Adrenal gland (tissue), 12 donors: ENCODE data around the gene RIT2. TPM values are rescaled to one million over a fixed set of nuclear protein-coding genes. Genes with fewer than 3 reads are reported as not detected.

Source experiments
- DNase-seq, 7 donors: peaks; one replicate each; pipeline ENCODE4 v3.0.0-alpha.2; 2019 to 2020
- H3K27ac ChIP-seq, 5 donors: fragments of 200-600 bp; sonication (generic) in 4 of 5; 1 replicate in 3 of 5; 2 replicates in 2 of 5; pipeline versions ENCODE4 v1.5.1 to v1.8.0; 2016 to 2020; ENCODE audit warnings: mild to moderate bottlenecking in 1 of 5
- H3K27me3 ChIP-seq: fragments of 200-600 bp; 2 replicates; pipeline ENCODE4 v1.8.0; 2021
- H3K36me3 ChIP-seq, 2 donors: fragments of 200-600 bp; replicated peaks in 1 of 2; 1 replicate in 1 of 2; 2 replicates in 1 of 2; pipeline versions ENCODE4 v1.5.1 to v1.8.0; 2018 to 2022
- H3K4me1 ChIP-seq, 2 donors: fragments of 200-600 bp; replicated peaks in 1 of 2; 1 replicate in 1 of 2; 2 replicates in 1 of 2; pipeline versions ENCODE4 v1.5.1 to v1.8.0; 2018 to 2021
- H3K4me3 ChIP-seq, 4 donors: fragments of 200-600 bp; sonication (generic) in 3 of 4; one replicate each; pipeline ENCODE4 v1.5.1; 2016 to 2018
- H3K9me3 ChIP-seq, 3 donors: fragments of 200-600 bp; sonication (generic) in 1 of 3; replicated peaks in 1 of 3; 1 replicate in 2 of 3; 2 replicates in 1 of 3; pipeline versions ENCODE4 v1.5.1 to v1.8.0; 2016 to 2021
- POLR2A ChIP-seq, 2 donors: fragments of 450-650 bp; IDR thresholded peaks; one replicate each; pipeline ENCODE4 v1.6.1; 2017; ENCODE audit warnings: antibody characterized with exemption in 2 of 2, mild to moderate bottlenecking in 2 of 2, moderate library complexity in 1 of 2
- WGBS, 4 donors: extraction: QIAGEN DNeasy Blood & Tissue Kit in 2 of 4; methylation state at CpG; one replicate each; pipeline versions ENCODE4 v1.1.5 to v1.1.7; 2013 to 2017; 5-methylcytosine and 5-hydroxymethylcytosine counted together
- intact Hi-C, 2 donors: fragments of 100-400 bp; cut with DNase I; formaldehyde crosslinking; loops; one replicate each; pipeline versions ENCODE4 v1.14.1 to v1.15.0; 2022 to 2023
- polyA plus RNA-seq, 3 donors: library from polyadenylated mRNA; stranded (reverse); fragments of 200-250 nt in 2 of 3; fragments of 350-450 nt in 1 of 3; fragmentation: Illumina TruSeq in 1 of 3; extraction: RNeasy Lipid Tissue Mini Kit (QIAGEN cat#74804) in 1 of 3; gene quantifications; one replicate each; pipeline ENCODE4 v1.2.3, GENCODE V29; 2013 to 2014
- total RNA-seq, 9 donors: library from RNA; depleted of rRNA in 4 of 9; stranded (reverse); fragments of >200 nt in 4 of 9; fragments of 120-200 nt in 1 of 9; fragmentation: NEBNext Ultra II Directional in 1 of 9; extraction: Animal tissue kit (Norgen Biotek cat#: 25700) in 1 of 9; gene quantifications; one replicate each; pipeline versions ENCODE4 v1.1.0 to v1.2.4, GENCODE V29; 2013 to 2023
- TF ChIP-seq, protein P1 (sequence below), 6 experiments: fragments of 450-650 bp in 4 of 6; fragments of 200-600 bp in 2 of 6; sonication (generic) in 1 of 6; IDR thresholded peaks; 1 replicate in 5 of 6; 2 replicates in 1 of 6; pipeline versions ENCODE4 v1.5.1 to v1.8.0; 2016 to 2021; ENCODE audit warnings: antibody characterized with exemption in 6 of 6, mild to moderate bottlenecking in 2 of 6, moderate library complexity in 1 of 6
- donor health status: healthy with polysubstance abuse.
- donor health status: Bipolar disorder and iron deficiency.
- donor health status: DM: yes; HTN: yes; CAD: no.
- donor health status: DM: no; HTN: no; CAD: no.
- donor health status: DM: no; HTN: no; CAD: no.
- donor health status: DM: yes; HTN: yes; CAD: no.

RIT2 gene
- total and polyA plus RNA-seq, 12 donors = 0.20 to 0.99 (median 0.28) TPM; not detected in 7

DNA sequence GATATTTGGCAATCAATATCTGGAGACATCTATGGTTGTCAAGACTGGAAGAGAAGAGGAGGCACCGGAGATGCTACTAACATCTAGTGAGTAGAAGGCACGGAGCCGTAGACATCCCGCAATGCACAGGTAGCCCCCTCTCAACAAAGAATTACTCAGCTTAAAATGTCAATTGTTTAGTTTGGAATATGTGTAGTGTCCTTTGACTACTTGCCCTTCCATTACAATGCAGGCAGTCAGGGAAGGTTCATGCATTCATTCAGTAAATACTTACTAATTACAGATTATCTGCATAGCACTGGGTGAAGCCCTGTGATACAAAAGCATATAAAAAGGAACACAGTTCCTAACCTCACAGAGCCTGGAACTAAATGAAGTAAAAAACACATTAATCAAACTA, 294.0 kb downstream of the RIT2 start:
- intact Hi-C loops = no loop called here
- WGBS, 4 donors = 92 to 97% (median 95%) methylated on average over 4 of the region's 4 CpGs

DNA sequence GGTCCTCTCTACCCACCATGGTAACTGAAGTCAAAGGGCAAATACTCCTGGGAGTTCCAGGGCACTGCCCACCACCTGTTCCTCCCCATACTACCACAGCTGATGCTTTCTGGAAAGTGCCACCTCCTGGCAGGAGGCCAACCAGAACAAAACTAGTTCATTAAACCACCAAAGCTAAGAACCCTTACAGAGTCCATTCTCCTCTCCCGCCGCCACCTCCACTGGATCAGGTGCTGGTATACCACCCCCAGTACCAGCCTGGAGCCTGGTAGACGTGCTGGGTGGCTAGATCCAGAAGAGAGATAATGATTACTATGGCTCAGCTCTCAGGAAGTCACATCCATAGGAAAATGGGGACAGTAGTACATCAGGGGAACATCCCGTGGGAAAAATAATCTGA, 300.9 kb downstream of the RIT2 start:
- Histone ChIP-seq H3K27ac (no peak overlapping the region), H3K9me3 (no peaks in the 10 kb centered on the region), H3K4me3 (no peak overlapping the region), H3K36me3 (no peaks in the 10 kb centered on the region), H3K4me1 (no peaks in the 10 kb centered on the region), H3K27me3 (no peaks in the 10 kb centered on the region)
- no peak for TF ChIP-seq POLR2A (IDR thresholded peaks at IDR 0.05)
- TF ChIP-seq, protein P1, sequence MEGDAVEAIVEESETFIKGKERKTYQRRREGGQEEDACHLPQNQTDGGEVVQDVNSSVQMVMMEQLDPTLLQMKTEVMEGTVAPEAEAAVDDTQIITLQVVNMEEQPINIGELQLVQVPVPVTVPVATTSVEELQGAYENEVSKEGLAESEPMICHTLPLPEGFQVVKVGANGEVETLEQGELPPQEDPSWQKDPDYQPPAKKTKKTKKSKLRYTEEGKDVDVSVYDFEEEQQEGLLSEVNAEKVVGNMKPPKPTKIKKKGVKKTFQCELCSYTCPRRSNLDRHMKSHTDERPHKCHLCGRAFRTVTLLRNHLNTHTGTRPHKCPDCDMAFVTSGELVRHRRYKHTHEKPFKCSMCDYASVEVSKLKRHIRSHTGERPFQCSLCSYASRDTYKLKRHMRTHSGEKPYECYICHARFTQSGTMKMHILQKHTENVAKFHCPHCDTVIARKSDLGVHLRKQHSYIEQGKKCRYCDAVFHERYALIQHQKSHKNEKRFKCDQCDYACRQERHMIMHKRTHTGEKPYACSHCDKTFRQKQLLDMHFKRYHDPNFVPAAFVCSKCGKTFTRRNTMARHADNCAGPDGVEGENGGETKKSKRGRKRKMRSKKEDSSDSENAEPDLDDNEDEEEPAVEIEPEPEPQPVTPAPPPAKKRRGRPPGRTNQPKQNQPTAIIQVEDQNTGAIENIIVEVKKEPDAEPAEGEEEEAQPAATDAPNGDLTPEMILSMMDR (IDR thresholded peaks at IDR 0.05) = no peak
- 77 to 92% (median 86%) methylated on average over 4 of the region's 4 CpGs for WGBS, 4 donors
- intact Hi-C loops = no loop called here
- DNase-seq = no peak

More for the DNA sequence above, 294.0 kb downstream of the RIT2 start:
- Histone ChIP-seq H3K4me1 (no peaks in the 10 kb centered on the region), H3K4me3 (no peak overlapping the region), H3K27me3 (no peaks in the 10 kb centered on the region), H3K36me3 (no peaks in the 10 kb centered on the region), H3K27ac (no peak overlapping the region), H3K9me3 (no peaks in the 10 kb centered on the region)
- DNase-seq = no peak
- TF ChIP-seq, protein P1 (IDR thresholded peaks at IDR 0.05) = no peak
- no peak for TF ChIP-seq POLR2A (IDR thresholded peaks at IDR 0.05)

DNA sequence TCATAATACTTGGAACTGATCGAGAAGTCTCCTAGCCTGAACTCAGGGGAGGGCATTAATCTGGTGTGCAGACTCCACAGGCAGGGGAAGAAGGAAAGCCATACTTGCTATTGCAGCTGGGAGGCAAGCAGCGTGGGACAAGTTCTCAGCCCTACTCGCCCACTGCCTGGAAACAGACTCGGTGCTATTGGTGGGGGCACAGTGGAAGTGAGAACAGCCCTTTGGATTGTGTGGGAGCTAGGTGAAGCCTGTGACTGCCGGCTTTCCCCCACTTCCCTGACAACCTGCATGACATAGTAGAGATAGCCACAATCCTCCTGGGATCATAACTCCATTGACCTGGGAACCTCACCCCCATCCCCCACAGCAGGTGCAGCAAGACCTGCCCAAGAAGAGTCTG, 301.3 kb downstream of the RIT2 start:
- H3K27ac ChIP-seq = no peak overlapping the region
- 76 to 84% (median 83%) methylated on average over 4 to 5 of the region's 5 CpGs for WGBS, 4 donors
- H3K27me3 ChIP-seq = no peaks in the 10 kb centered on the region
- intact Hi-C loops = no loop called here
- H3K36me3 ChIP-seq = no peaks in the 10 kb centered on the region
- TF ChIP-seq, protein P1 (IDR thresholded peaks at IDR 0.05) = no peak
- TF ChIP-seq POLR2A (IDR thresholded peaks at IDR 0.05) = no peak
- no peaks in the 10 kb centered on the region for H3K4me1 ChIP-seq
- H3K4me3 ChIP-seq = no peak overlapping the region
- H3K9me3 ChIP-seq = no peaks in the 10 kb centered on the region
- no peak for DNase-seq

DNA sequence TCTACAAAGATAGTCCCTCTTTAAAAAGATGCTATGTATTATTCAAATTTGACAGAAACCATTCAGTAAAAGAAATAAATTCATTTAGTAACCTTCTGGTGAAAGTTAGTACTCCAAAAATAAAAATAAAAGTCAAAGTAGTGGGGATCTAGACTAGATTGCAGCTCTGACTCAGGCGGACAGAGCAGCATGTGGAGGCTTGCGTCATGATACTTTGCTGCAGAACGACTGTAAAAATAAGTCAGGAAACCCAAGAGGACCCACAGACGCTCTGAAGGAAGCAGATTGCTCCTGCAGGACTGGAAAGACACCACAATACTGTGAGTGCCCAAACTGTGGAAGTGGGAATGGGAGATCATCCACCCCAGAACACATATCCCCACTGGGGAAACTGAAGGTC, 301.9 kb downstream of the RIT2 start:
- intact Hi-C loops = no loop called here
- no peaks in the 10 kb centered on the region for H3K9me3 ChIP-seq
- 57 to 63% (median 60%) methylated on average over 4 of the region's 4 CpGs for WGBS, 4 donors
- TF ChIP-seq, protein P1 (IDR thresholded peaks at IDR 0.05) = no peak
- no peak for TF ChIP-seq POLR2A (IDR thresholded peaks at IDR 0.05)
- DNase-seq = no peak
- no peaks in the 10 kb centered on the region for H3K27me3 ChIP-seq
- no peak overlapping the region for H3K4me3 ChIP-seq
- H3K27ac ChIP-seq = no peak overlapping the region
- no peaks in the 10 kb centered on the region for H3K36me3 ChIP-seq
- no peaks in the 10 kb centered on the region for H3K4me1 ChIP-seq
